GM23338 (cell line): ENCODE measurements around the gene CDHR2.

ENCODE experiments used
- CTCF ChIP-seq, 2 experiments: fragments of 200-600 bp in 1 of 2; sonication (generic) in 1 of 2; conservative IDR thresholded peaks; 2 replicates each; pipeline versions ENCODE4 v1.5.1 to v1.6.1; 2016 to 2017; ENCODE audit warnings: antibody characterized with exemption in 2 of 2, low read depth in 2 of 2, mild to moderate bottlenecking in 2 of 2, moderate library complexity in 1 of 2
- EZH2 ChIP-seq: fragments of 200-600 bp; sonication (generic); IDR thresholded peaks from one replicate; pipeline ENCODE4 v1.8.0; 2017; ENCODE audit warnings: antibody characterized with exemption, mild to moderate bottlenecking, low read depth; ENCODE audit not compliant: unreplicated experiment
- NANOG ChIP-seq: IDR thresholded peaks from 2 replicates; pipeline ENCODE4 v1.6.1; 2016; ENCODE audit warnings: antibody characterized with exemption, borderline replicate concordance
- POLR2AphosphoS5 ChIP-seq: IDR thresholded peaks from 2 replicates; pipeline ENCODE4 v1.6.1; 2016; ENCODE audit warnings: antibody characterized with exemption, low read depth

- no peak for TF ChIP-seq CTCF (conservative IDR thresholded peaks at IDR 0.05; ENCODE audit: low read depth in 2 of 2)
- no peak for TF ChIP-seq EZH2
- no peak for TF ChIP-seq NANOG
- no peak for TF ChIP-seq POLR2AphosphoS5
These were observed 77.1 kb downstream of the CDHR2 start for GRCh38 chr5:176625966-176626875.
